ENCODE data around the gene PLEK2.
"Not testable (repeated sequence)": the region's sequence is repeated elsewhere in the genome, so short reads cannot be mapped to it uniquely, and the experiment has no call there.

The PLEK2 gene

GRCh38 chr14:67416085-67416484, 4.1 kb upstream of the PLEK2 start:
- DNase-seq, result no peak
- Histone ChIP-seq H3K27ac (no peak overlapping the region), H3K36me3 (no peaks in the 10 kb centered on the region), H3K27me3 (ENCODE audit: insufficient read depth, low read depth, severe bottlenecking) (no peaks in the 10 kb centered on the region), H3K9me3 (ENCODE audit: severe bottlenecking) (no peaks in the 10 kb centered on the region), H3K4me3 (ENCODE audit: low read depth, low read length) (no peak overlapping the region)
- TF ChIP-seq CTCF (IDR thresholded peaks at IDR 0.05; ENCODE audit: low read depth, low read length), result no peak

GRCh38 chr14:67415610-67416009, 3.6 kb upstream of the PLEK2 start:
- H3K27ac ChIP-seq; H3K9me3 ChIP-seq (ENCODE audit: severe bottlenecking); H3K4me3 ChIP-seq (ENCODE audit: low read depth, low read length); H3K27me3 ChIP-seq (ENCODE audit: insufficient read depth, low read depth, severe bottlenecking); H3K36me3 ChIP-seq; DNase-seq: not testable (repeated sequence)

- Histone ChIP-seq H3K27me3 (ENCODE audit: insufficient read depth, low read depth, severe bottlenecking) (no peaks in the 10 kb centered on the region), H3K9me3 (ENCODE audit: severe bottlenecking) (no peaks in the 10 kb centered on the region), H3K36me3 (no peaks in the 10 kb centered on the region), H3K27ac (no peak overlapping the region), H3K4me3 (ENCODE audit: low read depth, low read length) (no peak overlapping the region)
- no peak for TF ChIP-seq CTCF (IDR thresholded peaks at IDR 0.05; ENCODE audit: low read depth, low read length)
- DNase-seq, result no peak
These were observed 2.1 kb upstream of the PLEK2 start for GRCh38 chr14:67413806-67414769.

GRCh38 chr14:67411370-67411769, 595 bp downstream of the PLEK2 start:
- TF ChIP-seq CTCF (IDR thresholded peaks at IDR 0.05; ENCODE audit: low read depth, low read length), result no peak
- Histone ChIP-seq H3K27ac (no peak overlapping the region), H3K9me3 (ENCODE audit: severe bottlenecking) (no peaks in the 10 kb centered on the region), H3K27me3 (ENCODE audit: insufficient read depth, low read depth, severe bottlenecking) (no peaks in the 10 kb centered on the region), H3K4me3 (ENCODE audit: low read depth, low read length) (no peak overlapping the region), H3K36me3 (no peaks in the 10 kb centered on the region)
- DNase-seq, result no peak

GRCh38 chr14:67410313-67410712, 1.7 kb downstream of the PLEK2 start:
- DNase-seq, result no peak
- Histone ChIP-seq H3K27me3 (ENCODE audit: insufficient read depth, low read depth, severe bottlenecking) (no peaks in the 10 kb centered on the region), H3K27ac (no peak overlapping the region), H3K4me3 (ENCODE audit: low read depth, low read length) (no peak overlapping the region), H3K36me3 (no peaks in the 10 kb centered on the region), H3K9me3 (ENCODE audit: severe bottlenecking) (no peaks in the 10 kb centered on the region)
- TF ChIP-seq CTCF (IDR thresholded peaks at IDR 0.05; ENCODE audit: low read depth, low read length), result no peak

- Histone ChIP-seq H3K27ac (no peak overlapping the region), H3K36me3 (no peaks in the 10 kb centered on the region), H3K9me3 (ENCODE audit: severe bottlenecking) (no peaks in the 10 kb centered on the region), H3K27me3 (ENCODE audit: insufficient read depth, low read depth, severe bottlenecking) (no peaks in the 10 kb centered on the region), H3K4me3 (ENCODE audit: low read depth, low read length) (no peak overlapping the region)
- DNase-seq, result no peak
- no peak for TF ChIP-seq CTCF (IDR thresholded peaks at IDR 0.05; ENCODE audit: low read depth, low read length)
These were observed 2.5 kb downstream of the PLEK2 start for GRCh38 chr14:67409461-67409860.

GRCh38 chr14:67408122-67408801, 3.7 kb downstream of the PLEK2 start:
- H3K9me3 ChIP-seq (ENCODE audit: severe bottlenecking); H3K27me3 ChIP-seq (ENCODE audit: insufficient read depth, low read depth, severe bottlenecking); H3K36me3 ChIP-seq; H3K27ac ChIP-seq; H3K4me3 ChIP-seq (ENCODE audit: low read depth, low read length); DNase-seq: not testable (repeated sequence)
